Spleen (tissue), 7 donors: ENCODE measurements around the gene IGLON5.

ENCODE experiments used
- CTCF ChIP-seq, 11 experiments: fragments of 200-600 bp in 7 of 11; fragments of 450-650 bp in 4 of 11; sonication (generic) in 4 of 11; IDR thresholded peaks in 8 of 11; conservative IDR thresholded peaks in 3 of 11; 1 replicate in 7 of 11; 2 replicates in 4 of 11; pipeline versions ENCODE4 v1.4.0 to v1.8.0; 2016 to 2021; ENCODE audit warnings: antibody characterized with exemption in 11 of 11, inconsistent platforms in 4 of 11, mild to moderate bottlenecking in 1 of 11
- POLR2AphosphoS5 ChIP-seq, 3 donors: sonication (generic); formaldehyde crosslinking; IDR thresholded peaks; one replicate each; pipeline ENCODE4 v1.5.1; 2017; ENCODE audit warnings: antibody characterized with exemption in 3 of 3
- donor health status: DM: no; HTN: no; CAD: no; lungs with moderate emphysema.
- donor health status: DM: no; HTN: no; CAD: no.
- donor health status: DM: no; HTN: no; CAD: no.

DNA sequence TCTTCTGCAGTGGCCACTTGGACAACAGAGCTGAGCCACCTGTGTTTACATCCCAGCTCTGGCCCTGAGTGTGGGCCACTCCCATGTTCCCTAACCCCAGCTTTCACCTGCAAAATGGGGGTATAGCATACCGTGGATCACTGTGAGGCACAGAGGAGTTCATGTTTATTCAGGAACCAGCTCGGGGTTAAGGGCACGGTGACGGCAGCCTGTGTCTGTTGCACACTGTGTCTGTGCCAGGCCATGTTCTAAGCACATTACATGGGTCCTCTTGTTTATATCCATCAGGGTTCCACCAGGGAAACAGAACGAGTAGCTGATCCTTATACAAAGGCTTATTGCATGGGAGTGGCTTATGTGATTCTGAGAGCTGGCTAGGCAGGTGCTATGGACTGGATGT, 14.0 kb upstream of the IGLON5 start:
- TF ChIP-seq CTCF (IDR thresholded peaks at IDR 0.05 in 8 of 11, conservative IDR thresholded peaks at IDR 0.05 in 3 of 11) (no peak), POLR2AphosphoS5 (IDR thresholded peaks at IDR 0.05) (no peak)
